ENCODE data around the gene PRR36.
"Not testable (repeated sequence)": the region's sequence is repeated elsewhere in the genome, so short reads cannot be mapped to it uniquely, and the experiment has no call there.

PRR36 gene

DNA sequence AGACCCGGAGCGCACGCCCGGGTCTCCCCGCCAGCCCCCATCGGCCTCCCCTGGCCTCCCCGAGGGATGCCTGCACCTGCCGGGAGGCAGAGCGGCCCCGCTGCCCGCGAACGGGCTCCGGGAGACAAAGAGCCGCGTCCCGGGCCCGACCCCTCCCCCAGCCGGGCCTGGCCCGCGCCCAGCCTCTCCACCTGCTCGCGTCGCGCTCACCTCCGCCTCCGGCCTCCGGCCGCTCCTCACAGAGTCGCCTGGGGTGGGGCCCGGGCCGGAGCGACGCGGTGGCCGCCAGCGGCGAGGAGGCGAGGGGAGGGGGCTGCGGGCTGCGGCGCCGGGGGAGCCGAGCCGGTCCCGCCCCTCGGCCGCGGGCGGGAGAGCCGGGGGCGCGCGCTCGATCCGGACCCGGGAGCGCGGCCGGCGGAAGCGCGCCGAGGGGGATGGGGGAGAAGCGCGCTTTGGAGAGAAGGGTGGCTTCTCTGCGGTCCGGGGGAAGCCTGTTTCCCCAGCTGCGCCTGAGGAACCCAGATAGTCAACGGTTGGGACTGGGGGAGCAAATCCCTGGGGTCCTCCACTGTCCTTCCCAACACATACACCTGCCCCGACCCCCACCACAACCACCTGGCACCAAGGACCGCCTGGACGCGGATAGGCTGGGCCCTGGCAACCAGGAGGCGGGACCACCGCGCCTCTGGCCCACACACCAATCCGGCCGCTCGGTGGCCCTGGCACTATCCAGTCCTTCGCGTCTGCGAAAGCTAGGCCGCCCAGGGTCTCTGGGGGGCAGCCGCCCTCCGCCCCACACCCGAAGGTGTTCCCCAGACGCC is at the start of gene PRR36:
Gene PRR36 (minus strand): TSS at position 315 of the 821 bp plus-strand sequence. CDS start 701 bp downstream, outside the sequence.
- no peak for DNase-seq (ENCODE audit: low spot score)

GRCh38 chr19:7923295-7924191 is 49.4 kb upstream of the PRR36 start:
- DNase-seq (ENCODE audit: low spot score): no peak

- DNase-seq (ENCODE audit: low spot score): no peak
Observed at GRCh38 chr19:7922836-7923195, 48.6 kb upstream of the PRR36 start.

GRCh38 chr19:7921967-7922835 is 48.0 kb upstream of the PRR36 start:
- no peak for DNase-seq (ENCODE audit: low spot score)

GRCh38 chr19:7921302-7921966 is 47.2 kb upstream of the PRR36 start:
- DNase-seq (ENCODE audit: low spot score): no peak

DNA sequence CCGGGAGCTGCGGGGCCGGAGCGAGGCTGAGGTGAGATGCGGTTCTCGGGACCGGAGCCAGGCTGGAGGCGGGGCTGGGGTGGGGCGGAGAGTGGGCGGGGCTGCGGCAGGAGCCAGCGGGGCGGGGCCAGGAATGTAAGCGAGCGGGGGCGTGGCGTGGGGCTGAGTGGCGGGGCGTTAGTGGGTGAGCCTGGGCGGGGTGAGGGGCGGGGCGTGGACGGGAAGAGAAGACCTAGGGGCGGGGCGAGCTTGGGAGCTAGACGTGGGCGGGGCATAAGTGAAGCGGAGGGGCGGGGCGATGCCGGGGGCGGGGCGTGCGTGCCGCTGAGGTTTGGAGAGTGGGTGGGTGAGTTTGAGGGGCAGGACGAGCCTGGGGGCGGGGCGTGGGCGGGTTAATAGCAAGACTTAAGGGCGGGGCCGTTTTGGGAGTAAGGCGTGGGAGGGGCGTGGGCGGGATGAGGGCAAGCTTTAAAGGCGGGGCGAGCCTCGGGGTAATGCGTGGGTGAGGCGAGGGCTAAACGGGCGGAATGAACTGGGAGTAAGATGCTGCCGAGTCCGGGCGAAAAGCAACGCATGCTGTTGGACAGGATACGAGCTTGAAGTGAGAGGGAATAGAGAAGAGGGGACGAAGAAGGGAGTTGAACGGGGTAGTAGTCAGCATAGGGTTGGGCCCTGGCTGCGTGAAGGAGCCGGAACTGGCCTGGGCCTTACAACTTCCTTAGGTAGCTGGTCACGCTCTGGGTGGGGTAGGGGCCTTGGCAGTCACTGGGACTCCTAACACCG is 46.5 kb upstream of the PRR36 start:
- DNase-seq (ENCODE audit: low spot score): peak; percentile 98

DNA sequence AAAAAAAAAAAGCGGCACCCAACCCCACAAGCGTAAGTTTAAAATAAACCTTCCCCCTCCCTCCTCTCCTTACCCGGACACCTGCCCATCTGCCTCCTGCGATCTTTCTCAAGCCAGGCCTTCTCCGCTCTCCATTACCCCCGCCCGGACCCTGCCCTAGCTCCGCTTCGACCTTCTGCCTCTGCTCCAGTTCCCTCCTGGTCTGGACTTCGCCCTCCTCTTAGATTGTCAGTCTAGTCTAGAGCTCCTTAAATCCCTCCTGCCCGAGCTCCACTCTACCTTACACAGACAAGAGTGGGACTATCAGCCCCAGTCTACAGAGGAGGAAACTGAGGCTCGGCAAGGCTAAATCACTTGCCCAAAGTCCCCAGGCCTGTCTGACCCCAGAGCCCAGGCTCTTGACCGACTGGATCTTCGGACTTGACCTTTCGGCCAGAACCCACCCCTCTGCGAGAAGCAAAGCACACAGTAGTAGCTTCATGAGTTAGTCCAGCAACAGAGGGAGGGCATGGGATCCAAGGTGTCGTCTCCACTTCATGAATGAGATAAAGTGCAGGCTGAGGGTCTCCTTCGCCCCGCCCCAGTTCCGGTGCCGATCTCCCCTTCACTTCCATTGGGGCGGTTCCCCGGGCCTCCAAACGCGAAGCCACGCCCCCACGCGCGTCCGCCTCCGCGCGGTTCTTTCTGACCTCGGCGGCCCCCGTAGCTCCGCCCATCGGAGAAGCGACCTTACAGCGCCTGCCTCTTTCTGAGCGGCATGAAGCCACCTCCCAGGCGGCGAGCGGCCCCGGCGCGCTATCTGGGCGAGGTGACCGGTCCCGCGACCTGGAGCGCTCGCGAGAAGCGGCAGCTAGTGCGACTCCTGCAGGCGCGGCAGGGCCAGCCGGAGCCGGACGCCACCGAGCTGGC is 45.7 kb upstream of the PRR36 start, which contains the start of gene SNAPC2:
Gene SNAPC2 (plus strand): TSS at position 729 of the 909 bp plus-strand sequence. CDS start 29 bp downstream, at position 758.
- DNase-seq (ENCODE audit: low spot score): peak; percentile 79

DNA sequence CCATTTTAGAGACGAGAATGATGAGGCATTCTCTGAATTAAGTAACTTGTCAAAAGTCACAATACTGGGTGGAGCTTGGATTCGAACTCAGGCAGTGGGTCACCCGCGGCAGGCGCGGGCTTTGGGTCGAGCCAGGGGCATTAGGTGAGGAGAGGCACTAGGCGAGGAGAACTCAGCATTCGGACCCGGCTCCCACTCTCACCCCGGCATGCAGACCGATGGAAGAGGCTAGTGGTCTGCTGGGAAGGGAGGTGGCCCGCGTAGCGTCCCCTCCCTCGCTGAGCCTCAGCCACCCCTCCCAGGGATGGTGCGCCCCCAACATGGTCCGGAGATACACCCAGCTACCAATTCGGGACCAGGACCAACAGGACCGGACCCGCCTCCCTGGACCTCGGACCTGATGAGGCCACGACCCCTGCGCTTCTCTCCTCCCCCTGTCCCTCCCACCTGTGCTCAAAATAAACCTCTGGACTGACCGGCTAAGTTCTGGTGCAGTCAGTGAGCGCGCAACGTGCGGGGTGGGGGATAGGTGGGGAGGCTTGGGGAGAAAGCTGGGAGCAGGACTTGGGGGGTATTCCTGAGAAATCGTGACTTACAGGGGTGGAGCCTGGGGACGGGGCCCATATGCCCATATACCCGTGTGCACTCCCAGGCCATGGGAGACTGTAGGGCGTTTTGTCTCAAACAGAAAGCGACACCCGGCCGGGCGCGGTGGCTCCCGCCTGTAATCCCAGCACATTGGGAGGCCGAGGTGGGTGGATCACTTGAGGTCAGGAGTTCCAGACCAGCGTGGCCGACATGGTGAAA is 44.6 kb upstream of the PRR36 start:
- DNase-seq (ENCODE audit: low spot score): no peak

GRCh38 chr19:7918062-7918614 is 43.9 kb upstream of the PRR36 start:
- DNase-seq (ENCODE audit: low spot score): not testable (repeated sequence)

DNA sequence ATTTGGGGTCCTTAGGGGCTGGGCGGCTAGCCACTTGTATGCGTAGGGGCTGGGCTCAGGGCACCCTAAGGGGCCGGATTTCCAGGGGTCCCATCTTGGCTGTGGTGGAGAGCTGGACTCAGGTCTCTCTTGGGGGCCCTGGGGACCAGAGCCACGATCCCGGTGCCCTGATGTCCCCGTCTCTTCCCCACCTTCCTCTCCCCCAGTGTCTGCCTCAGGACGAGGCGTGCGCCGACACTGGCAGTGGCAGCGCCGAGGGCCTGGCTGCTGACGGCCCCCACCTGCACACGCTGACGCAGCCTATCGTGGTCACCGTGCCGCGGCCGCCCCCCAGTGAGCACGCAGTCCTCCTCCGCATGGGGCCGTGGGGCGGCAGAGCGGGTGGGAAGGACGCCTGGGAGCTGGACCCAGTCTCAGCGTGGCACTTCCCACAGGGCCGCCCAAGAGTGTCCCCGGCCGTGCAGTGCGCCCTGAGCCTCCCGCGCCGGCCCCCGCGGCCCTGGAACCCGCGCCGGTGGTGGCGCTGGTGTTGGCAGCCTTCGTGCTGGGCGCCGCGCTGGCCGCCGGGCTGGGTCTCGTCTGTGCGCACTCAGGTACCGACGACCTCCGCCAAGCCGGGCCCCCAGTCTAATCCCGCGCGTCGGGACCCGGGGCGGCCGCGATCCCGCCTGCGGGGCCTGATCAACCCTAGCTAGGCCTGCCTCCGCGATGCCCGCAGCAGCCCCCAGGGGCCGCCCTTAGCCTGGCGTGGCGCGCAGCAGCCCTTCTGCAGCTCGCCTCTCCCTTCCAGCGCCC is 43.3 kb upstream of the PRR36 start:
- no peak for DNase-seq (ENCODE audit: low spot score)

DNA sequence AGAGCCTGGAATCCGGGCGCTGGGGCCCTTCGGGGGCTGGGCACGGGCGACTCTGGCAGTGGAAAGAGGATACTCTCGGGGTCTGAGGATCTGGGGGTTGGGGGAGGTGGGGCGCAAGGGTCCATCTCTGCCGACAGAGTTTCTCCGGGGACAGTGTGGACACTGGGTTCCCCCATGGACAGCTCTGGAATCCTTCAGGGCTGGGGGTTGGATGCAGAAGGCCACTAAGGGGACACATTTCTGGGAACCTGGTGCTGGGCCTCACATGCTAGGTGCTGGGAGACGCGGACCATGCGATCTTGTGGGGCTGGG is 42.7 kb upstream of the PRR36 start:
- DNase-seq (ENCODE audit: low spot score): no peak

DNA sequence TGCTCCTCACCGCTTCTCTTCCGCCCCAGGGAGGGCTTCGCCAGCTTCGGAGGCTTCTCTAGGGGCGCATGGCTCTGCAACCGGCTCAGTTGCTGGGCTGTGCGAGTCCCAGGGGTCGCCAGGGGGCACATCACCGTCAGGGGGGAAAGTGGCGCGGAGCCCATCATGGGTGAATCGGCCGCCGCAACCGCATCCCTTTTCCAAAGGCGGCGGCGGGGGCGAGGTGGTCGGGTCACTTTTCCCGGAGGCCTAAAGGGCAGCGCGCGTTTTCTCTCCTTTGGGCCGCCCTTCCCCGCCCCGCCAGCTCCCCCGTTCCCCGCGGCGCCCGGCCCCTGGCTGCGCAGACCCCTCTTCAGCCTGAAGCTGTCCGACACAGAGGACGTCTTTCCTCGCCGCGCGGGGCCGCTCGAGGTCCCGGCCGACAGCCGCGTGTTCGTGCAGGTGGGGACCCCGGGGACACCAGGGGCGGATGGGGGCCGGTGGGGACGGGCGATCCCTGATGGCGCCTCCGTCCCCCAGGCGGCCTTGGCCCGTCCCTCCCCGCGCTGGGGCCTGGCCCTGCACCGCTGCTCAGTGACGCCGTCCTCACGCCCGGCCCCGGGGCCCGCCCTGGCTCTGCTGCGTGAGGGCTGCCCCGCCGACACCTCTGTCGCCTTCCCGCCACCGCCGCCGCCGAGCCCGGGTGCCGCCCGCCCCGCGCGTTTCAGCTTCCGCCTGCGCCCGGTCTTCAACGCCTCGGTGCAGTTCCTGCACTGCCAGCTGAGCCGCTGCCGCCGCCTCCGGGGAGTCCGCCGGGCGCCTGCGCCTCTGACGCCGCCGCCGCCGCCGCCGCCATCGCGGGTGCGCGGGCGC is 42.1 kb upstream of the PRR36 start:
- no peak for DNase-seq (ENCODE audit: low spot score)

DNA sequence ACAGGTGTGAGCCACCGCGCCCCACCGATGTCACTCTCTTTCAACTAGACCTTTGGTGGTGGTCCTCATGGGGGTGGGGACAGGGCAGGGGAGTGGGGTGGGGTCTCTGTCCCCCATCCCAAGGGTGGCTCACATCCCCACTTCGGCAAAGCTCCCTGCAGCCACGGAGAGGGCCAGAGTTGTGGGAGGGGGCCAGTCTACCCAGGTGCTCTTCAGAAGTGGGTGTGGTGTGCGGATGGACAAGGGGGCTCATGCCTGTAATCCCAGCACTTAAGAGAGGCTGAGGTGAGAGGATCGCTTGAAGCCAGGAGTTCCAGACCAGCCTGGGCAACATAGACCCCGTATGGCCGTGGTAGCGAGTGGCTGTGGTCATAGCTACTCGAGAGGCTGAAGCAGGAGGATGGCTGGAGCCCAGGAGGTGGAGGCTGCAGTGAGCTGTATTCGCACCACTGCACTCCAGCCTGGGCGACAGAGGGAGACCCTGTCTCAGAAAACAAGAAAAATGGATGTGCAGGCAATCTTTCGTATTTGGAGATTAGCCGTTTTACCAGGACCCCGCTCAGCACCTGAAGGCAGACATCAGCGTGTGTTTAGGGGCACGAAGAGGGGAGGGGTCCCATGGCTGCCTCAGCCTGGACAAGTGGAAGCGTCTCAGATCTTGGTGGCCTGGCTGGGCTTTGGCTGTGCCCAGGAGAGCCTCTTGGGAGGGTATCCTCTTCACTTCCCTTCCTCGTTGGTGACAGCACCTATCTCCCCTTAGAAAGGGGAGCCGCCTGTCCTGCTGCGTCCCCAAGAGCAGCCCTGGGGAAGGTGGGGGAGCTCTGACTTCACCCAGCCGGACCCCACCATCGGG is 41.3 kb upstream of the PRR36 start:
- no peak for DNase-seq (ENCODE audit: low spot score)

DNA sequence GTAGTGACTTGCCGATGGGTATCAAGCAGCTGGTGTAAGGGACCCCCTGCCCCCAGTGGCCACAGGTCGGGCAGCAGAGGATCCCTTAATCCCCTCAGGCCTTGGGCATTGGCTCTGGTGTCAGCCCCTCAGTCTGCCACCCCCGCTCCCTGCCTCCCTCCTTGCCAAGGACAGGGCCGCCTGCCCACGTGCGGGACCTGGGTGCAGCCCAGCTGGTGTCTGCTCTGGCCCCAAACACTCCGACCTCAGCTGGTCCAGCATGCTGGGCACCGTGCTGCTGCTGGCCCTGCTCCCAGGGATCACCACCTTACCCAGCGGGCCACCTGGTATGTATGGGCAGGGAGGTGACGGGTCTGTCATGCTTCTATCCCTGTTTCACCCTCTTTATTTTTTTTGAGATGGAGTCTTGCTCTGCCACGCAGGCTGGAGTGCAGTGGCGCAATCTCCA is 40.4 kb upstream of the PRR36 start, which contains the start of gene TGFBR3L:
Gene TGFBR3L (plus strand): TSS at position 233 of the 448 bp plus-strand sequence.
- no peak for DNase-seq (ENCODE audit: low spot score)

DNA sequence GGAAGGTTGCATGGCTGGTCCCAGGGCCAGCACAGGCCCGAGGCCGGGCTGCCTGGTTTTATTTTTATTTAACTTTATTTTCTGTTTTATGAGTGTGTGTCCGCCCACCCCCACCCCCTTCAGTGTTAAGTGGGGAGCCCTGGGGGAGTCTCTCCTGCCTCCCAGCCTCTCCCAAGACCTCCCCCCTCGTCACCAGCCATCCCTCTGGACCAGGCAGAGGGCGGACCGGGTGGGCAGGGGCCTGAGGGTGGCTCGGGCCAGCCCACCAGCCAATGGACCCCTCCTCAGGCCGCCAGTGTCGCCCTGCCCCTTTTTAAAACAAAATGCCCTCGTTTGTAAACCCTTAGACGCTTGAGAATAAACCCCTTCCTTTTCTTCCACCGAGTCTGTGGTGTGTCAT is 39.9 kb upstream of the PRR36 start:
- DNase-seq (ENCODE audit: low spot score): no peak

GRCh38 chr19:7913652-7914051 is 39.5 kb upstream of the PRR36 start:
- no peak for DNase-seq (ENCODE audit: low spot score)
